ENCODE data around the gene PARP3. TPM values are rescaled to one million over a fixed set of nuclear protein-coding genes. Genes with fewer than 3 reads are reported as not detected.

PARP3 gene
- polyA plus RNA-seq, 1 experiment, result 33.0 TPM

DNA sequence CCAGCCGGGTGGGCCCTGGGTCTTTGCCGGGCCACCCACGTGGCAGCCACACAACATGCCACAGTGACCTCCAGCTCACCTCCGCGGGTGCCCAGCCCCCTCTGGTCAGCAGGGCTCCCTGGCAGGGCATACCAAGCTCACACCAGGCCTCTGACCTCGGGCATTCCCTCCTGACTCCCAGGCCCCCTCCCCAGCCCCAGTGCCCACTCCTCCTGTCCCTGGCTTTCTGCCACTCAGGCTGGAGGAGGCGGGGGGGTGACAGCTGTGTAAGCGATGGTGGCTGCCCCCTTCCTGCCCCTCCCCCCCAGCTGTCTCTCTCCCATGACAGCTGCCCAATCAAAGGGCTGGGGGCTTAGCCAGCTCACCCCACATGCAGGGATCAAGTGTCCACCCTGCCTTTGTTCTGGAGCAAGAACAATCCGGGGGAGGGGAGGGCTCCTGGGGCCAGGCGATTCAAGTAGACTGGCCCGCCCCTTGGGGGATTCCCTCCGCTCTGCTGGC, 21.8 kb downstream of the PARP3 start:
- no peak for DNase-seq (ENCODE audit: low read depth)
- POLR2A ChIA-PET, result no interaction called here
- Histone ChIP-seq H3K4me3 (ENCODE audit: low read depth, low read length) (no peak overlapping the region), H3K27me3 (ENCODE audit: control insufficient read depth, insufficient read depth, low read length) (no peaks in the 10 kb centered on the region), H3K36me3 (ENCODE audit: control insufficient read depth, insufficient read depth, low read length) (peaks cover 16% of the 10 kb centered on the region)
- CTCF ChIA-PET, result interaction anchor here (3.4 to 6.1 kb wide), 2 partner anchors 11 to 22 kb away, joined by 16 to 37 read pairs; partner anchors contain the start of genes ABHD14A, ABHD14B, PARP3 and RRP9
- TF ChIP-seq, protein P1, sequence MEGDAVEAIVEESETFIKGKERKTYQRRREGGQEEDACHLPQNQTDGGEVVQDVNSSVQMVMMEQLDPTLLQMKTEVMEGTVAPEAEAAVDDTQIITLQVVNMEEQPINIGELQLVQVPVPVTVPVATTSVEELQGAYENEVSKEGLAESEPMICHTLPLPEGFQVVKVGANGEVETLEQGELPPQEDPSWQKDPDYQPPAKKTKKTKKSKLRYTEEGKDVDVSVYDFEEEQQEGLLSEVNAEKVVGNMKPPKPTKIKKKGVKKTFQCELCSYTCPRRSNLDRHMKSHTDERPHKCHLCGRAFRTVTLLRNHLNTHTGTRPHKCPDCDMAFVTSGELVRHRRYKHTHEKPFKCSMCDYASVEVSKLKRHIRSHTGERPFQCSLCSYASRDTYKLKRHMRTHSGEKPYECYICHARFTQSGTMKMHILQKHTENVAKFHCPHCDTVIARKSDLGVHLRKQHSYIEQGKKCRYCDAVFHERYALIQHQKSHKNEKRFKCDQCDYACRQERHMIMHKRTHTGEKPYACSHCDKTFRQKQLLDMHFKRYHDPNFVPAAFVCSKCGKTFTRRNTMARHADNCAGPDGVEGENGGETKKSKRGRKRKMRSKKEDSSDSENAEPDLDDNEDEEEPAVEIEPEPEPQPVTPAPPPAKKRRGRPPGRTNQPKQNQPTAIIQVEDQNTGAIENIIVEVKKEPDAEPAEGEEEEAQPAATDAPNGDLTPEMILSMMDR (IDR thresholded peaks at IDR 0.05; ENCODE audit: insufficient read depth, low read depth, low read length), result no peak

DNA sequence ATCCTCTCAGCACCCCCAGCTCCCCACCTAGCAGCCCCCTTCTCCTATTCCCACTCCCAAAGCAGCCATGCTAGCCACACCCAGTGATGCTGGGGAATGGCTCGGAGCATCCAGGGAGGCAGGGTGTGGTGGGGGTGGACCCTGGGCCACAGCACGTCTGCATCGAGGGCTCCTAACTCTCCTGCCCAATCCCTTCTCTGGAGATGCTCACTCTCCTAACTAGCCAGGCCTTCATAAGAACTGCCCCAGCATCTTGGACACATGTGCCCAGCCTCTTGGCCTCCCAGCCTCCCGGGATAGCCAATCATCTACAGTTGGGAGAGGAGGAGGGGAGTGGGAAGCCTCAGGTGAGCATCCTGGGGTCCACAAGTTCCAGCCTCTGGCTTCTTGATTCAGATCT, 22.4 kb downstream of the PARP3 start:
- TF ChIP-seq, protein P1 (IDR thresholded peaks at IDR 0.05; ENCODE audit: insufficient read depth, low read depth, low read length), result no peak
- ChIA-PET POLR2A (no interaction called here), CTCF (interaction anchor here (3.4 to 6.1 kb wide), 2 partner anchors 10 to 23 kb away, joined by 16 to 37 read pairs; partner anchors contain the start of genes ABHD14A, ABHD14B, PARP3 and RRP9)
- DNase-seq (ENCODE audit: low read depth), result no peak
- Histone ChIP-seq H3K27me3 (ENCODE audit: control insufficient read depth, insufficient read depth, low read length) (no peaks in the 10 kb centered on the region), H3K4me3 (ENCODE audit: low read depth, low read length) (no peak overlapping the region), H3K36me3 (ENCODE audit: control insufficient read depth, insufficient read depth, low read length) (peaks cover 16% of the 10 kb centered on the region)

DNA sequence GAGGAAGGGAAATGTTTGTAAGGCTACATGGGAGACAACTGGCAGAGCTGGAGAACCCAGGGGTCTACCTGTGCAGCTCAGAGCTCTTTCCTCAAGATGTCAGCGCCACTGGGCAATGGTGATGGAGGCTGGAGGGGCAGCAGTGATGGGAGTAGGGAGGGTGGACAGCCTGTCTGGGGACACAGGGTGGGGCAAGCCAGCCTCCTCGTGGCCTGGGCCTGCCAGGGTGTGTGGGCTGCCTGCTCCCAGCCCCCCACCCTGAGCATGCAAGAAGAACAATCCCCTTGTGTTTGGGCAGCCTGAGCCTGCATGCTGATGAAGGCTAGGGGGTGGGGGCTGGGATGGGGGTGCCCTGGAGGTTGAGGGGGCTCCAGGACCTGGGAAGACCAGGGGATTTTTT, 23.9 kb downstream of the PARP3 start:
- H3K27me3 ChIP-seq (ENCODE audit: control insufficient read depth, insufficient read depth, low read length), result no peaks in the 10 kb centered on the region
- no peak for DNase-seq (ENCODE audit: low read depth)
- peak overlapping the region; percentile 45 for H3K4me3 ChIP-seq (ENCODE audit: low read depth, low read length)
- peaks cover 6% of the 10 kb centered on the region for H3K36me3 ChIP-seq (ENCODE audit: control insufficient read depth, insufficient read depth, low read length)
- CTCF ChIA-PET, result interaction anchor here (3.4 to 6.1 kb wide), 2 partner anchors 9 to 24 kb away, joined by 16 to 37 read pairs; partner anchors contain the start of genes ABHD14A, ABHD14B, PARP3 and RRP9
- POLR2A ChIA-PET, result no interaction called here
- TF ChIP-seq, protein P1 (IDR thresholded peaks at IDR 0.05; ENCODE audit: insufficient read depth, low read depth, low read length), result no peak

DNA sequence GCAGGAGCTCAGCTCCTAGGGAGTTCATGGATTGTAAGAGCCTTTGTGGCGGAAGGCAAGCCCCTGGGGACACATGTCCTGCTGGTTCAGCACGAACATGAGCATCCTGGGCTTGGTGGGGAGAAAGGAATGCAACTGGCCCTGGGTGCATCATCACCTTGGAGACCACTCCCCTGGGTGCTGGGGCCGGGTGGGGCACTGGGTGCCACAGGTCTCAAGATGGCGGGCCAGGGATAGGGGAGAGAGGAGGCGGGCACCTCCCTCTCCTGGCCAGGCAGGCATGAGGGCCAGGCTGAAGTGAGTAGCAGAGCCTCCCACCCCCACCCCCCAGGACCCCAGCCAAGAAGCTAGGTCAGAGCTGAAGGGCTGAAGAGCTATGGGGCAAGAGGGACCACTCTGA, 24.3 kb downstream of the PARP3 start:
- TF ChIP-seq, protein P1 (IDR thresholded peaks at IDR 0.05; ENCODE audit: insufficient read depth, low read depth, low read length), result no peak
- peak overlapping the region; percentile 45 for H3K4me3 ChIP-seq (ENCODE audit: low read depth, low read length)
- peaks cover 3% of the 10 kb centered on the region for H3K36me3 ChIP-seq (ENCODE audit: control insufficient read depth, insufficient read depth, low read length)
- ChIA-PET POLR2A (interaction anchor here (0.6 kb wide), 1 partner anchor 9 kb away, joined by 19 read pairs; no protein-coding TSS in a partner anchor), CTCF (interaction anchor here (3.4 to 6.1 kb wide), 2 partner anchors 8 to 24 kb away, joined by 16 to 37 read pairs; partner anchors contain the start of genes ABHD14A, ABHD14B, PARP3 and RRP9)
- H3K27me3 ChIP-seq (ENCODE audit: control insufficient read depth, insufficient read depth, low read length), result no peaks in the 10 kb centered on the region
- no peak for DNase-seq (ENCODE audit: low read depth)

DNA sequence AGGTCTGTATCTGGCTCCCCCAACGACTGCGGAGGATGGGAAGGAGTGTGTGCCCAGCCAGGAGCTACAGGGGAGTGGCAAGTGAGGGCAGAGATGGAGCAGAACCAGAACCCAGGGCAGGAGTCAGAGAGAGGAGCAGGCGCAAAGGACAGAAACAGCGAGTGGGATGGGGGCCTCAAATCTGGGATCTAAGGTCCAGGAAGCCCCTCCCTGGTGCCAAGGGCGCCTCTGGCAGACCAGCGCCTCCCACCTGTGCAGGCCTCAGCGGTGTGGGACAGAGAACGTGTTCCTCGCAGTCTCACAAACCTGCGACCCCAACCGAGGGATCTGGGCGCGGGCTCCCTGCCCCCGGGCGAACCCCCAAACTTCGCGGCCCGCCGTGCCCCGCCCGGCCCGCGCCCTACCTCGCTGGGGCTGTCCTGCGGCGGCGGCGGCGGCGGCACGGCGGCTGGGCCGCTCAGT, 24.8 kb downstream of the PARP3 start:
- DNase-seq (ENCODE audit: low read depth), result no peak
- H3K4me3 ChIP-seq (ENCODE audit: low read depth, low read length), result peak overlapping the region; percentile 45
- CTCF ChIA-PET, result interaction anchor here (3.4 kb wide), 1 partner anchor 25 kb away, joined by 16 read pairs; the partner anchor contains the start of genes PARP3 and RRP9
- H3K27me3 ChIP-seq (ENCODE audit: control insufficient read depth, insufficient read depth, low read length), result no peaks in the 10 kb centered on the region
- TF ChIP-seq, protein P1 (IDR thresholded peaks at IDR 0.05; ENCODE audit: insufficient read depth, low read depth, low read length), result no peak
- peaks cover 3% of the 10 kb centered on the region for H3K36me3 ChIP-seq (ENCODE audit: control insufficient read depth, insufficient read depth, low read length)
- POLR2A ChIA-PET, result interaction anchor here (0.6 kb wide), 1 partner anchor 8 kb away, joined by 19 read pairs; no protein-coding TSS in a partner anchor

Data from BJ (cell line).